Neural cell (in vitro differentiated cells): ENCODE measurements around the gene PLEKHA7. TPM values are rescaled to one million over a fixed set of nuclear protein-coding genes. Genes with fewer than 3 reads are reported as not detected.

ENCODE experiments used
- H2AFZ ChIP-seq: fragments of 200-600, 300-800 bp; sonication (generic), shearing (Covaris generic); 2 replicates; pipeline ENCODE4 v1.6.0; 2014; ENCODE audit warnings: low read depth, mild to moderate bottlenecking, antibody characterized with exemption, low read length, moderate library complexity
- H3F3A ChIP-seq: fragments of 200-600 bp; shearing (Covaris generic); 2 replicates; pipeline ENCODE4 v1.6.1; 2016; ENCODE audit warnings: mild to moderate bottlenecking, moderate library complexity, mixed read lengths, antibody characterized with exemption, low read length; ENCODE audit not compliant: insufficient read depth, poor library complexity, severe bottlenecking
- H3K27ac ChIP-seq: fragments of 200-600, 300-800 bp; sonication (generic), shearing (Covaris generic); 2 replicates; pipeline ENCODE4 v1.5.1; 2014; ENCODE audit warnings: mild to moderate bottlenecking, low read length, moderate library complexity
- H3K27me3 ChIP-seq: fragments of 300-800, 200-600 bp; sonication (generic), shearing (Covaris generic); 2 replicates; pipeline ENCODE4 v1.6.0; 2014; ENCODE audit warnings: mild to moderate bottlenecking, low read depth, low read length, moderate library complexity; ENCODE audit not compliant: insufficient read depth
- H3K36me3 ChIP-seq: fragments of 300-800, 200-600 bp; sonication (generic), shearing (Covaris generic); 2 replicates; pipeline ENCODE4 v1.5.1; 2014; ENCODE audit warnings: mild to moderate bottlenecking, antibody characterized with exemption, low read length, moderate library complexity; ENCODE audit not compliant: insufficient read depth
- H3K4me2 ChIP-seq: fragments of 300-800, 200-600 bp; sonication (generic), shearing (Covaris generic); 2 replicates; pipeline ENCODE4 v1.6.0; 2014; ENCODE audit warnings: mild to moderate bottlenecking, low read length
- H3K4me3 ChIP-seq: fragments of 300-800, 200-600 bp; sonication (generic), shearing (Covaris generic); 2 replicates; pipeline ENCODE4 v1.5.1; 2014; ENCODE audit warnings: mild to moderate bottlenecking, low read length, moderate library complexity
- H3K79me2 ChIP-seq: fragments of 200-600 bp; shearing (Covaris generic); replicated peaks from 2 replicates; pipeline ENCODE4 v1.6.0; 2014; ENCODE audit warnings: mild to moderate bottlenecking, low read length, moderate library complexity; ENCODE audit not compliant: insufficient read depth
- H3K9ac ChIP-seq: fragments of 300-800, 200-600 bp; sonication (generic), shearing (Covaris generic); 2 replicates; pipeline ENCODE4 v1.6.1; 2016; ENCODE audit warnings: mild to moderate bottlenecking, low read length, mixed read lengths
- H3K9me2 ChIP-seq: fragments of 200-600 bp; shearing (Covaris generic); 2 replicates; pipeline ENCODE4 v1.6.1; 2016; ENCODE audit warnings: mild to moderate bottlenecking, low read length, mixed read lengths; ENCODE audit not compliant: insufficient read depth
- H3K9me3 ChIP-seq: fragments of 200-600, 300-800 bp; sonication (generic), shearing (Covaris generic); 2 replicates; pipeline ENCODE4 v1.6.1; 2016; ENCODE audit warnings: mild to moderate bottlenecking, mixed run types, low read length, moderate library complexity, mixed read lengths
- H4K20me1 ChIP-seq: fragments of 200-600 bp; shearing (Covaris generic); 2 replicates; pipeline ENCODE4 v1.6.1; 2016; ENCODE audit warnings: mild to moderate bottlenecking, mixed run types; ENCODE audit not compliant: insufficient read depth
- EP300 ChIP-seq: fragments of 450-650 bp; conservative IDR thresholded peaks from 2 replicates; pipeline ENCODE4 v1.6.1; 2014; ENCODE audit warnings: antibody characterized with exemption, mild to moderate bottlenecking, moderate library complexity; ENCODE audit not compliant: poor library complexity, severe bottlenecking
- EZH2 ChIP-seq: fragments of 200-600, 300-800 bp; shearing (Covaris generic), sonication (generic); IDR thresholded peaks from 2 replicates; pipeline ENCODE4 v1.6.1; 2014; ENCODE audit warnings: antibody characterized with exemption, low read length, borderline replicate concordance, mild to moderate bottlenecking; ENCODE audit not compliant: insufficient read depth, poor library complexity, severe bottlenecking
- MXI1 ChIP-seq: fragments of 450-650 bp; conservative IDR thresholded peaks from 2 replicates; pipeline ENCODE4 v1.6.1; 2014; ENCODE audit warnings: antibody characterized with exemption, mild to moderate bottlenecking; ENCODE audit not compliant: poor library complexity, severe bottlenecking
- POLR2AphosphoS5 ChIP-seq: IDR thresholded peaks from 2 replicates; pipeline ENCODE4 v1.6.1; 2012
- RAD21 ChIP-seq: fragments of 450-650 bp; conservative IDR thresholded peaks from 2 replicates; pipeline ENCODE4 v1.6.1; 2014; ENCODE audit warnings: antibody characterized with exemption, mild to moderate bottlenecking, moderate library complexity
- SMC3 ChIP-seq: fragments of 450-650 bp; conservative IDR thresholded peaks from 2 replicates; pipeline ENCODE4 v1.6.1; 2014; ENCODE audit warnings: antibody characterized with exemption, mild to moderate bottlenecking, moderate library complexity; ENCODE audit not compliant: poor library complexity
- TAF1 ChIP-seq: IDR thresholded peaks from 2 replicates; pipeline ENCODE4 v1.6.1; 2012; ENCODE audit warnings: low read depth
- polyA plus RNA-seq: library from polyadenylated mRNA; depleted of rRNA; stranded (reverse); fragments of >200 nt; gene quantifications from 2 replicates; pipeline ENCODE4 v1.2.3, GENCODE V29; 2014
- TF ChIP-seq, protein P1 (sequence below): IDR thresholded peaks from 2 replicates; pipeline ENCODE4 v1.6.1; 2012; ENCODE audit warnings: borderline replicate concordance
- TF ChIP-seq, protein P2 (sequence below): fragments of 450-650 bp; IDR thresholded peaks from 2 replicates; pipeline ENCODE4 v1.5.1; 2014; ENCODE audit warnings: antibody characterized with exemption, mild to moderate bottlenecking, moderate library complexity; ENCODE audit not compliant: poor library complexity, severe bottlenecking

PLEKHA7 gene
- polyA plus RNA-seq, 1 donor from 2014 or later: 45.7 TPM

DNA sequence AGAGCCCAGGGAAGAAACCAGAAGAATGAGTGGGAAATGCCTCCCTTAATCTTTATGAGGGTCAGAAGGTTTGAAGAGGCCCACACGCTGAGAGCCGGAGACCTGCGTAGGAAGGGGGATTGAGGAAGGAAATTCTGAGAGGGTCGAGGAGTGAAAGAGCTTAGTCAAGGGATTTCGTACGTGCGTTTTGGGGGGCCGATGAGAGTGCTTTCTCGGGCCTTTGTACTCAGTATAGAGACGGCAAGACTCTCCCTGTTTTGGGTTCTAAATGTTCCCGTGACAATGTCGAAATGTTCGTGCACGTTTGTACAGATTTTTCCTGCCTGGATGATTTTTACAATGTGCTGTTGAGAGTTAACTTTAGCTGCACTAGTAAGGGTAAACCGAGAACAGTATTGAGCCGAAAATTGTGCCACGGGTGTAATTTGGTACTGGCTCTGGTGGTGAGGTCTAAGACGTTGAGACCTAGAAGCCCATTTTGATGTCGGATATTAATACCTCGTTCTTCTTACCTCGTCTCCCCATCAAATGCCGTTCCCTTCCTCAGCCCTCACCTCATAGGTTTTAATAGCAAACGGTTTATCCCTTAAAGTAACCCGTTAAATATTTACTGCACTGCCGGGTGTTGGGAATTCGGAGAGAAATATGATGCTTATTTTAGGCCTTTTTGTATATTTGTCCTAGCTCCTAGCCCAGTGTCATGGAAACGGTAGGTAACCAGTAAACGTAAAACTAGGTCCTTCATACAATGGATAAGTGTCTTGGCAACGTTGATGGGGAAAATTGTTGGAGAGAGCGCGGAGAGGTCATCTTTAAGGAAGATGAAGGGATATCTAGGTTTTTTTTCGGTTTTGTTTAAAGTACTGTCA lies 275.0 kb downstream of the PLEKHA7 start:
- Histone ChIP-seq H3K9me2 (no peaks in the 10 kb centered on the region), H3K9me3 (peaks cover 3% of the 10 kb centered on the region), H3K79me2 (peaks cover 57% of the 10 kb centered on the region), H3K36me3 (no peaks in the 10 kb centered on the region), H3K27ac (peak overlapping the region; percentile 99), H3K27me3 (no peaks in the 10 kb centered on the region), H3K4me3 (peak overlapping the region; percentile 75), H2AFZ (peak overlapping the region; percentile 85), H3K9ac (peak overlapping the region; percentile 97), H4K20me1 (peaks cover 3% of the 10 kb centered on the region), H3F3A (no peaks in the 10 kb centered on the region), H3K4me2 (peak overlapping the region; percentile 69)
- TF ChIP-seq MXI1: no peak
- TF ChIP-seq POLR2AphosphoS5: peak; percentile 28
- TF ChIP-seq SMC3: no peak
- TF ChIP-seq TAF1: no peak
- TF ChIP-seq, protein P1, sequence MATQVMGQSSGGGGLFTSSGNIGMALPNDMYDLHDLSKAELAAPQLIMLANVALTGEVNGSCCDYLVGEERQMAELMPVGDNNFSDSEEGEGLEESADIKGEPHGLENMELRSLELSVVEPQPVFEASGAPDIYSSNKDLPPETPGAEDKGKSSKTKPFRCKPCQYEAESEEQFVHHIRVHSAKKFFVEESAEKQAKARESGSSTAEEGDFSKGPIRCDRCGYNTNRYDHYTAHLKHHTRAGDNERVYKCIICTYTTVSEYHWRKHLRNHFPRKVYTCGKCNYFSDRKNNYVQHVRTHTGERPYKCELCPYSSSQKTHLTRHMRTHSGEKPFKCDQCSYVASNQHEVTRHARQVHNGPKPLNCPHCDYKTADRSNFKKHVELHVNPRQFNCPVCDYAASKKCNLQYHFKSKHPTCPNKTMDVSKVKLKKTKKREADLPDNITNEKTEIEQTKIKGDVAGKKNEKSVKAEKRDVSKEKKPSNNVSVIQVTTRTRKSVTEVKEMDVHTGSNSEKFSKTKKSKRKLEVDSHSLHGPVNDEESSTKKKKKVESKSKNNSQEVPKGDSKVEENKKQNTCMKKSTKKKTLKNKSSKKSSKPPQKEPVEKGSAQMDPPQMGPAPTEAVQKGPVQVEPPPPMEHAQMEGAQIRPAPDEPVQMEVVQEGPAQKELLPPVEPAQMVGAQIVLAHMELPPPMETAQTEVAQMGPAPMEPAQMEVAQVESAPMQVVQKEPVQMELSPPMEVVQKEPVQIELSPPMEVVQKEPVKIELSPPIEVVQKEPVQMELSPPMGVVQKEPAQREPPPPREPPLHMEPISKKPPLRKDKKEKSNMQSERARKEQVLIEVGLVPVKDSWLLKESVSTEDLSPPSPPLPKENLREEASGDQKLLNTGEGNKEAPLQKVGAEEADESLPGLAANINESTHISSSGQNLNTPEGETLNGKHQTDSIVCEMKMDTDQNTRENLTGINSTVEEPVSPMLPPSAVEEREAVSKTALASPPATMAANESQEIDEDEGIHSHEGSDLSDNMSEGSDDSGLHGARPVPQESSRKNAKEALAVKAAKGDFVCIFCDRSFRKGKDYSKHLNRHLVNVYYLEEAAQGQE: no peak
- no peak for TF ChIP-seq RAD21
- no peak for TF ChIP-seq EZH2
- TF ChIP-seq, protein P2, sequence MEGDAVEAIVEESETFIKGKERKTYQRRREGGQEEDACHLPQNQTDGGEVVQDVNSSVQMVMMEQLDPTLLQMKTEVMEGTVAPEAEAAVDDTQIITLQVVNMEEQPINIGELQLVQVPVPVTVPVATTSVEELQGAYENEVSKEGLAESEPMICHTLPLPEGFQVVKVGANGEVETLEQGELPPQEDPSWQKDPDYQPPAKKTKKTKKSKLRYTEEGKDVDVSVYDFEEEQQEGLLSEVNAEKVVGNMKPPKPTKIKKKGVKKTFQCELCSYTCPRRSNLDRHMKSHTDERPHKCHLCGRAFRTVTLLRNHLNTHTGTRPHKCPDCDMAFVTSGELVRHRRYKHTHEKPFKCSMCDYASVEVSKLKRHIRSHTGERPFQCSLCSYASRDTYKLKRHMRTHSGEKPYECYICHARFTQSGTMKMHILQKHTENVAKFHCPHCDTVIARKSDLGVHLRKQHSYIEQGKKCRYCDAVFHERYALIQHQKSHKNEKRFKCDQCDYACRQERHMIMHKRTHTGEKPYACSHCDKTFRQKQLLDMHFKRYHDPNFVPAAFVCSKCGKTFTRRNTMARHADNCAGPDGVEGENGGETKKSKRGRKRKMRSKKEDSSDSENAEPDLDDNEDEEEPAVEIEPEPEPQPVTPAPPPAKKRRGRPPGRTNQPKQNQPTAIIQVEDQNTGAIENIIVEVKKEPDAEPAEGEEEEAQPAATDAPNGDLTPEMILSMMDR: no peak

DNA sequence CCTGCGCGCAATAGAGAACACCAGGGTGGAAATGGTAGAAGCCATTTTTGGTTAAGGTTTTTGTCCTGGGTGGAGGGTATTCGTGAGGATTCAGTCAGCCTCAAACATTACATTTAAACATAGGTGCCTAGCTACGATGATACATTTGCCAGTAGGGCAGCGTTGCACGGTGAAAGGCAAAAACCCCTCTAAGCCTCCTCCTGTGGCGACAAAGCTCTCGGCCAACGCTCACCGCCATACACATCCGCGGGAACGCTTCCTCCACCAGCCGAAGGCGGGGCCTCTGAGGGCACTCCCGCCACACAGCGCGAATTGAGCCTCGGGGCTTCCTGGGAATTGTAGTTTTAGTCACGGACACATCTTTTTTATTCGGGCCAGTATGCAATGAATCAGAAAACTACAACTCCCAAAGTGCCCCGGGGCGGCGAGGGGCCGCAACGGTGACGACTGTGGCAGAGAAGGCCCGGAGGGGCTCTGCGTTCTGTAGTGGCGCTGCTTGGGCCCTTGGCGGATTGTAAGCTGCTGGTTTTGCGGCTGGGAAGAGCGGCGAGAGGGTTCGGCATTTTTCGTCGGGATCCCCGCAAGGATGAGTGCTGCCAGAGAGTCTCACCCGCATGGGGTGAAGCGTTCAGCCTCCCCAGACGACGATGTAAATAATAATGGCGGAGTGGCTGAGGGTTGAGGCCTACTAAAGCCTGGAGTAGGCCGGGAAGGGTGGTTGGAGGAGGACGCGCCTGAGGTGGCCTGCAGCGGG lies 275.8 kb downstream of the PLEKHA7 start, which contains the start of gene C11orf58:
C11orf58 (plus strand) TSS at position 455 of the 754 bp plus-strand sequence; CDS start at position 587, 132 bp downstream.
- no peaks in the 10 kb centered on the region for H4K20me1 ChIP-seq
- H3K36me3 ChIP-seq: no peaks in the 10 kb centered on the region
- no peaks in the 10 kb centered on the region for H3K9me2 ChIP-seq
- H3K27me3 ChIP-seq: no peaks in the 10 kb centered on the region
- H3K4me3 ChIP-seq: peak within 1 kb of the TSS; percentile 75
- peak; percentile 51 for TF ChIP-seq MXI1
- no peak for TF ChIP-seq EZH2
- TF ChIP-seq SMC3: peak; percentile 12
- TF ChIP-seq TAF1: peak; percentile 81
- peak; percentile 99 for TF ChIP-seq POLR2AphosphoS5
- TF ChIP-seq EP300: peak; percentile 63
- TF ChIP-seq, protein P1: peak; percentile 79
- TF ChIP-seq RAD21: no peak
- H2AFZ ChIP-seq: peak within 1 kb of the TSS; percentile 85
- no peaks in the 10 kb centered on the region for H3F3A ChIP-seq
- H3K79me2 ChIP-seq: peaks cover 49% of the 10 kb centered on the region
- peak within 1 kb of the TSS; percentile 97 for H3K9ac ChIP-seq
- H3K4me2 ChIP-seq: peak within 1 kb of the TSS; percentile 69
- peaks cover 3% of the 10 kb centered on the region for H3K9me3 ChIP-seq
- H3K27ac ChIP-seq: peak within 1 kb of the TSS; percentile 99
